IMR-90 (cell line): ENCODE data around the gene RPS6KB1. TPM values are rescaled to one million over a fixed set of nuclear protein-coding genes. Genes with fewer than 3 reads are reported as not detected.
"Not testable (repeated sequence)": the region's sequence is repeated elsewhere in the genome, so short reads cannot be mapped to it uniquely, and the experiment has no call there.

Experiments used
- ATAC-seq: fragments of 200-7000 bp; cut with Tn5 transposase; 2 replicates; pipeline ENCODE4 v1.9.1; 2020; ENCODE audit warnings: low read depth, mild to moderate bottlenecking, moderate library complexity
- BruUV-seq: library from RNA; stranded (reverse); fragments of 400-500 nt; replicated peaks from 2 replicates; lab custom pipeline; 2021; lab: Mats Ljungman, UMichigan
- CTCF ChIA-PET: fragments of 300-600 bp; formaldehyde crosslinking; extraction: SDS; loops from one replicate; lab custom pipeline; 2021; ENCODE audit warnings: antibody characterized with exemption; lab: Yijun Ruan, JAX
- POLR2A ChIA-PET: fragments of 300-600 bp; sonication (Branson Sonifier 250); formaldehyde crosslinking; loops from one replicate; lab custom pipeline; 2022; ENCODE audit warnings: antibody characterized with exemption; ENCODE audit not compliant: unreplicated experiment; lab: Charles Lee
- DNase-seq: peaks from one replicate; pipeline ENCODE4 v3.0.0; 2013
- H2AFZ ChIP-seq: replicated peaks from 2 replicates; pipeline ENCODE3; 2013; ENCODE audit warnings: low read length, mild to moderate bottlenecking; ENCODE audit not compliant: poor library complexity
- H2AK5ac ChIP-seq: 2 replicates; pipeline ENCODE4 v1.6.1; 2013; ENCODE audit warnings: low read depth, low read length, inconsistent platforms
- H2AK9ac ChIP-seq: replicated peaks from 2 replicates; pipeline ENCODE3; 2013; ENCODE audit warnings: mild to moderate bottlenecking, low read depth, low read length, moderate library complexity; ENCODE audit not compliant: poor library complexity
- H2BK120ac ChIP-seq: 2 replicates; pipeline ENCODE4 v1.6.1; 2013; ENCODE audit warnings: low read depth, low read length, inconsistent platforms
- H2BK15ac ChIP-seq: 3 replicates; pipeline ENCODE4 v1.6.1; 2013; ENCODE audit warnings: low read depth, low read length, inconsistent platforms
- H2BK20ac ChIP-seq: 2 replicates; pipeline ENCODE4 v1.6.1; 2013; ENCODE audit warnings: low read depth, mild to moderate bottlenecking, inconsistent platforms, low read length, moderate library complexity
- H2BK5ac ChIP-seq: 2 replicates; pipeline ENCODE4 v1.6.1; 2013; ENCODE audit warnings: mild to moderate bottlenecking, low read depth, low read length, inconsistent platforms; ENCODE audit not compliant: poor library complexity, severe bottlenecking
- H3K14ac ChIP-seq: replicated peaks from 2 replicates; pipeline ENCODE4 v1.6.1; 2013; ENCODE audit warnings: low read depth, low read length, inconsistent platforms
- H3K18ac ChIP-seq: 2 replicates; pipeline ENCODE4 v1.6.1; 2013; ENCODE audit warnings: low read depth, low read length, control low read depth
- H3K23ac ChIP-seq: 2 replicates; pipeline ENCODE4 v1.6.1; 2013; ENCODE audit warnings: low read depth, low read length, inconsistent platforms
- H3K27ac ChIP-seq: 2 replicates; pipeline ENCODE4 v1.5.1; 2013; ENCODE audit warnings: mild to moderate bottlenecking, control low read depth, low read length; ENCODE audit not compliant: insufficient read depth
- H3K27me3 ChIP-seq: 2 replicates; pipeline ENCODE4 v1.6.1; 2013; ENCODE audit warnings: low read length; ENCODE audit not compliant: control insufficient read depth, insufficient read depth
- H3K36me3 ChIP-seq: 2 replicates; pipeline ENCODE4 v1.6.1; 2013; ENCODE audit warnings: low read length, mixed read lengths; ENCODE audit not compliant: control insufficient read depth, insufficient read depth
- H3K4ac ChIP-seq: 2 replicates; pipeline ENCODE4 v1.6.1; 2013; ENCODE audit warnings: low read depth, low read length, inconsistent platforms
- H3K4me1 ChIP-seq: 2 replicates; pipeline ENCODE4 v1.6.1; 2013; ENCODE audit warnings: low read length, mixed read lengths; ENCODE audit not compliant: control insufficient read depth, insufficient read depth
- H3K4me2 ChIP-seq: 2 replicates; pipeline ENCODE4 v1.6.1; 2013; ENCODE audit warnings: low read depth, mild to moderate bottlenecking, control low read depth, low read length, moderate library complexity
- H3K4me3 ChIP-seq: 2 replicates; pipeline ENCODE4 v1.5.1; 2013; ENCODE audit warnings: low read depth, mild to moderate bottlenecking, control low read depth, low read length, moderate library complexity; ENCODE audit not compliant: insufficient read depth
- H3K56ac ChIP-seq: 2 replicates; pipeline ENCODE4 v1.6.1; 2013; ENCODE audit warnings: low read length, inconsistent platforms; ENCODE audit not compliant: insufficient read depth; ENCODE audit errors: extremely low read depth
- H3K79me1 ChIP-seq, 2 experiments: 2 replicates each; pipeline ENCODE4 v1.6.1; 2013; ENCODE audit warnings: low read length in 2 of 2, inconsistent platforms in 1 of 2, low read depth in 1 of 2
- H3K9ac ChIP-seq: 2 replicates; pipeline ENCODE4 v1.6.1; 2013; ENCODE audit warnings: low read depth, low read length, control low read depth
- H3K9me1 ChIP-seq: 2 replicates; pipeline ENCODE4 v1.6.1; 2013; ENCODE audit warnings: low read length, inconsistent platforms; ENCODE audit not compliant: insufficient read depth
- H3K9me3 ChIP-seq: 2 replicates; pipeline ENCODE4 v1.6.1; 2013; ENCODE audit warnings: low read length; ENCODE audit not compliant: control insufficient read depth, insufficient read depth
- H4K20me1 ChIP-seq: 2 replicates; pipeline ENCODE4 v1.6.1; 2013; ENCODE audit warnings: low read length, inconsistent platforms; ENCODE audit not compliant: insufficient read depth
- H4K5ac ChIP-seq: 2 replicates; pipeline ENCODE4 v1.6.1; 2013; ENCODE audit warnings: mild to moderate bottlenecking, low read depth, low read length, control low read depth
- H4K8ac ChIP-seq, 2 experiments: 2 replicates each; pipeline ENCODE4 v1.6.1; 2013; ENCODE audit warnings: low read depth in 2 of 2, low read length in 2 of 2, control low read depth in 1 of 2, inconsistent platforms in 1 of 2
- H4K91ac ChIP-seq: 2 replicates; pipeline ENCODE4 v1.6.1; 2013; ENCODE audit warnings: low read depth, low read length, inconsistent platforms; ENCODE audit not compliant: insufficient read depth
- WGBS, 2 experiments: methylation state at CpG; one replicate each; pipeline versions ENCODE4 v1.1.5 to v1.1.7; 2013; ENCODE audit warnings: missing lambda C conversion rate in 2 of 2; ENCODE audit not compliant: insufficient read length in 1 of 2; ENCODE audit errors: extremely low coverage in 2 of 2; 5-methylcytosine and 5-hydroxymethylcytosine counted together
- dilution Hi-C: fragments of 300-500 bp; cut with HindIII; formaldehyde crosslinking; loops from one replicate; pipeline ENCODE4 v1.14.3; 2018; ENCODE audit warnings: low sequenced_read_pairs; ENCODE audit not compliant: unreplicated experiment
- in situ Hi-C: fragments of 300-500 bp; cut with MboI; formaldehyde crosslinking; loops from 3 replicates; pipeline ENCODE4 v1.14.3; 2019; ENCODE audit warnings: low sequenced_read_pairs, inconsistent platforms, mixed read lengths
- intact Hi-C: fragments of 100-400 bp; cut with micrococcal nuclease; formaldehyde crosslinking; loops from 2 replicates; pipeline ENCODE4 v1.10.0; 2022
- polyA plus RNA-seq, 3 experiments: library from polyadenylated mRNA; depleted of rRNA; stranded (reverse); fragments of >200 nt; gene quantifications; 2 replicates each; pipeline ENCODE4 v1.2.3, GENCODE V29; 2012; ENCODE audit warnings: low replicate concordance in 1 of 3
- total RNA-seq: library from RNA; depleted of rRNA; stranded (reverse); fragments of >200 nt; gene quantifications from 2 replicates; pipeline ENCODE4 v1.2.3, GENCODE V29; 2012

Gene RPS6KB1
- total and polyA plus RNA-seq, 2 of the 4 experiments (the other 2 are of a cell fraction): 11.7 to 20.3 TPM

DNA sequence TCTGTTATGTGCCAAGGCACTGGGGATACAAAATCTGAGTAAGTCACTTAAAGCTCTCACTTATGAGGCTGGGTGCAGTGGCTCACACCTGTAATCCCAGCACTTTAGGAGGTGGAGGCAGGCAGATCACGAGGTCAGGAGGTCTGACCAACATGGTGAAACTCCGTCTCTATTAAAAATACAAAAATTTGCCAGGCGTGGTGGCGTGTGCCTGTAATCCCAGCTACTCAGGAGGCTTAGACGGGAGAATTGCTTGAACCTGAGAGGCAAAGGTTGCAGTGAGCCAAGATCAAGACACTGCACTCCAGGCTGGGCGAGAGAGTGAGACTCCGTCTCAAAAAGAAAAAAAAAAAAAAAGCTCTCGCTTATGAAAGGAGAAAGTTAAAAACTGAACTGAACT, 66.7 kb downstream of the RPS6KB1 start:
- H4K91ac ChIP-seq, ATAC-seq, H3K23ac ChIP-seq, H3K4me1 ChIP-seq, H3K14ac ChIP-seq, H2BK15ac ChIP-seq, H2AK9ac ChIP-seq, intact Hi-C loops, H4K5ac ChIP-seq, H3K36me3 ChIP-seq, H2AK5ac ChIP-seq, H3K56ac ChIP-seq, H3K9ac ChIP-seq, BruUV-seq, H2BK20ac ChIP-seq, dilution Hi-C loops, H3K27me3 ChIP-seq, H3K27ac ChIP-seq, H3K9me3 ChIP-seq, H2AFZ ChIP-seq, H3K9me1 ChIP-seq, H3K4ac ChIP-seq, in situ Hi-C loops, H3K18ac ChIP-seq, DNase-seq, H3K4me2 ChIP-seq, POLR2A ChIA-PET, H4K8ac ChIP-seq, H4K20me1 ChIP-seq, CTCF ChIA-PET, H2BK5ac ChIP-seq, H3K4me3 ChIP-seq, H2BK120ac ChIP-seq: not testable (repeated sequence)
- H3K79me1 ChIP-seq: peaks cover 0 to 18% of the 10 kb centered on the region in 2 experiments; a peak in 3 of 4 replicates
- WGBS, 2 experiments: 100% methylated on average over 2 of the region's 8 CpGs; no CpG with 5 or more reads in 1 of the 2 experiments
